Measurements from ENCODE around the gene SERPINE2. TPM values are rescaled to one million over a fixed set of nuclear protein-coding genes. Genes with fewer than 3 reads are reported as not detected.
A peak's percentile ranks its signal among the peaks of the same experiment; 100 is the strongest.

Gene SERPINE2
- total and polyA plus RNA-seq, 4 donors: 61.9 to 216 (median 135) TPM

GRCh38 chr2:223952280-223952968 is 86.7 kb downstream of the SERPINE2 start:
- Histone ChIP-seq H3K4me3 (ENCODE audit: low read depth, low read length) (no peak overlapping the region), H3K27me3 (ENCODE audit: control insufficient read depth, insufficient read depth, low read length) (no peaks in the 10 kb centered on the region), H3K27ac (ENCODE audit: low read depth, low read length) (no peak overlapping the region), H3K9me3 (ENCODE audit: control insufficient read depth, insufficient read depth, low read length) (no peaks in the 10 kb centered on the region), H3K36me3 (ENCODE audit: control insufficient read depth, insufficient read depth, low read length) (no peaks in the 10 kb centered on the region), H3K4me1 (ENCODE audit: control insufficient read depth, insufficient read depth, low read length) (no peaks in the 10 kb centered on the region)
- DNase-seq (ENCODE audit: low read depth in 4 of 6, low spot score in 6 of 6): peak in 1 of 6 donors; percentile 47
- WGBS (ENCODE audit: insufficient coverage): 30% methylated on average over 3 of the region's 6 CpGs

DNA sequence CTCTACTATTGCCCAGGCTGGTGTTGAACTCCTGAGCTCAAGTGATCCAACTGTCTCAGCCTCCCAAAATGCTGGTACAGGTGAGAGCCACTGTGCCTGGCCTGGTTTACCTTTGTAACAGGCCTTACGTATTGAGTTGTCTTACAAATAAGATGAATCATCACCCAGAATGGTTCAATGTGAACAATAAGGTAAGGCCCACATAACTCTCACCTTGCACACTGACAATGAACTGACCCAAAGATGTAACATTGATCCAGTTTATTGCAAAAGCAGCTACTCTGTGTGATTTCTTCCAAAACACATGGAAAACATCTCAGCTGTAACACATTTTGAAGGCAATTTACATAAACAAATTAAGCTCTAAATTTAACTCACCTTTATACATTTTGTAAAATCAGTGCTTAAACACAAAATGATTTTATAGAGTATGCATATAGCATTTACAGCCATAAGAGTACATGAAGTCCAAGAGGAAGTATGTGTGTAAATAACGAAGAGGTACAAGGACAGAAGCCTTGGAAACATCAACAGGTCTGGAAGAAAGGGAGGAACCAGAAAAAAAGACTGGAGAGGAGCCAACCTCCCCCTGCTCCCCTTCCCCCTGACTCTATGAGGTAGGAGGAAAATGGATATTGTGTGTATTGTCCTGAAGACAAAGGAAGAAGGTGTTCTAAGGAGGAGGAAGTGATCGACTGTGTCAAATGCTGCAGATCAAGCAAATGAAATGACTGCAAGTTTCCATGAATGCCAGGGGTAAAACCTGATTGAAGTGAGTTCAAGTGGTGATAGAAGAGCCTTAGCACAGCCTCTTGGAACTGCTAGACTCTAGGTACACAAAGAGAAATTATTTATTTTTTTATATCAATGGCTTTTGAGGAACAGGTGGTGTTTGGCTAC is 88.4 kb downstream of the SERPINE2 start:
- Histone ChIP-seq H3K4me1 (ENCODE audit: control insufficient read depth, insufficient read depth, low read length) (no peaks in the 10 kb centered on the region), H3K4me3 (ENCODE audit: low read depth, low read length) (no peak overlapping the region), H3K9me3 (ENCODE audit: control insufficient read depth, insufficient read depth, low read length) (no peaks in the 10 kb centered on the region), H3K36me3 (ENCODE audit: control insufficient read depth, insufficient read depth, low read length) (no peaks in the 10 kb centered on the region), H3K27me3 (ENCODE audit: control insufficient read depth, insufficient read depth, low read length) (no peaks in the 10 kb centered on the region), H3K27ac (ENCODE audit: low read depth, low read length) (no peak overlapping the region)
- DNase-seq (ENCODE audit: low read depth in 4 of 6, low spot score in 6 of 6): no peak
- 61% methylated on average over 2 of the region's 3 CpGs for WGBS (ENCODE audit: insufficient coverage)

DNA sequence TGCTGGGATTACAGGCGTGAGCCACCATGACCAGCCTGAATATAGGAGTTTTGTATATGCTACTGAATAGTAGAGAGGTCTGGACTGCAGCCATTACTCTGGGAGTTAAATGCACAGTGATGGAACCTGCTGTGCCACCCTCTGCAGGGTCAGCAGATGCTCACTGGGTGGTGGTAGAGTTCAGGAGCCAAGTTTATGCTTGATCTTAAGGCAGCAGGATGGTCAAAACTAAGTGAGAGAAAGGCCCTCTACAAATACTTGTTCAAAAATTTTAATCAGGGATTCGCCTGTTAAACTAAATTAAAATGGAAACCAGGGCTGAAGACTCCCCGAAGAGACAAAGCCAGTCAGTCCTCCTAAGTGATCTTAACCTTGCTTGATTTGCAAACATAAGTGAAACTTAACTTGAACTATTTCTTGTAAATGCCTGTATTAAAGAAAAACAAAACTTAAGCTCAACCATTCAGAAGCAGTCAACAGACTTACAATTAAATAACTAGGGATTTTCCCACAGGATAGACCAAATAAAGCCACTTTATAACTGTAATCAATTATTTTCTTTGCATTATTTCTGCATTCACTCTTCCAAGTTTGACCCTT is 89.7 kb downstream of the SERPINE2 start:
- no peak overlapping the region for H3K4me3 ChIP-seq (ENCODE audit: low read depth, low read length)
- peaks cover under 1% of the 10 kb centered on the region for H3K4me1 ChIP-seq (ENCODE audit: control insufficient read depth, insufficient read depth, low read length)
- H3K36me3 ChIP-seq (ENCODE audit: control insufficient read depth, insufficient read depth, low read length): no peaks in the 10 kb centered on the region
- H3K27me3 ChIP-seq (ENCODE audit: control insufficient read depth, insufficient read depth, low read length): no peaks in the 10 kb centered on the region
- no peak for DNase-seq (ENCODE audit: low read depth in 4 of 6, low spot score in 6 of 6)
- H3K27ac ChIP-seq (ENCODE audit: low read depth, low read length): no peak overlapping the region
- no peaks in the 10 kb centered on the region for H3K9me3 ChIP-seq (ENCODE audit: control insufficient read depth, insufficient read depth, low read length)
- 29% methylated on average over 1 of the region's 3 CpGs for WGBS (ENCODE audit: insufficient coverage)

DNA sequence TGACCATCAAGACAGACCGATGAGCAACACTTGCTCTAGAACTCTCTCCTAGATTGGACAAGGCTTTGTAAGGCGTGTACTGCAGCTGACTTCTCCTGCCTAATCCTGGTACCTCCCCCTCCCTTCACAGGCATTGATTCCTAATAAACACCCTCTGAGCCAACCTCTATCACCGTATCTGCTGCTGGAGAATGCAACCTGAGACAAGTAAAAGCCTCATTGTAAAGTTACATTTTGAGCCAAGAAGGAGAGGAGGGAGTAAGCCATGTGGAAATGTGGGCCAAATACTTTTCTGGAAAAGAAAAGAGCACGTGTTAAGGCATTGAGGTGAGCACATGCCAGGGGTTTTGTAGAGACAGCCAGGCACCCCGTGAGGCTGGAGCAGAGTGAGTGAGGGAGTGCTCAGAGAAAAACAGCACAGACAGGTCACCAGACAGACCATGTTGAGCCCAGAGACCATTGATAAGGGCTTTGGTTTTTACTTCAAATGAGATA is 91.3 kb downstream of the SERPINE2 start:
- no peak for DNase-seq (ENCODE audit: low read depth in 4 of 6, low spot score in 6 of 6)
- Histone ChIP-seq H3K36me3 (ENCODE audit: control insufficient read depth, insufficient read depth, low read length) (no peaks in the 10 kb centered on the region), H3K27me3 (ENCODE audit: control insufficient read depth, insufficient read depth, low read length) (no peaks in the 10 kb centered on the region), H3K9me3 (ENCODE audit: control insufficient read depth, insufficient read depth, low read length) (no peaks in the 10 kb centered on the region), H3K4me3 (ENCODE audit: low read depth, low read length) (no peak overlapping the region), H3K27ac (ENCODE audit: low read depth, low read length) (no peak overlapping the region), H3K4me1 (ENCODE audit: control insufficient read depth, insufficient read depth, low read length) (peaks cover 11% of the 10 kb centered on the region)
- 42% methylated on average over 4 of the region's 5 CpGs for WGBS (ENCODE audit: insufficient coverage)

DNA sequence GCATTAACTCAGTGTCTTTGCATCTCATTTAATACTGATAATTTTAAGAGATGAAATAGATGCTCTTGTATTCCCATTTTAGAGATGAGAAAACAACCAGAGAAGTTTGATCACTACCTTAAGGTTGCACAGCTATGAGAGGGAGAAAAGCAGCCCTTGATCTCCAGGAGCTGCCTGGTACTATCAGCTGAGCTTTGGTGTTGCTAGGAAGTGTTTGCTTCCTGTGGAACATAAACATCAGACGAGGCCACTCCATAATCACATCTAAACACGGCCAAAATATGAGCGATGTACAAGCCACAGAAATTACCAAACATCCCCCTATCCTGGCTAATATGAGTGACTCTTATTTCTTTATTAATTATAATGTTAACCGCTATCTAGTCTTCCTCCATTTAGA is 93.3 kb downstream of the SERPINE2 start:
- peaks cover 11% of the 10 kb centered on the region for H3K4me1 ChIP-seq (ENCODE audit: control insufficient read depth, insufficient read depth, low read length)
- no peaks in the 10 kb centered on the region for H3K27me3 ChIP-seq (ENCODE audit: control insufficient read depth, insufficient read depth, low read length)
- WGBS (ENCODE audit: insufficient coverage): no CpG with 5 or more reads among the region's 4 CpGs
- DNase-seq (ENCODE audit: low read depth in 4 of 6, low spot score in 6 of 6): no peak
- peak overlapping the region; percentile 89 for H3K4me3 ChIP-seq (ENCODE audit: low read depth, low read length)
- no peaks in the 10 kb centered on the region for H3K9me3 ChIP-seq (ENCODE audit: control insufficient read depth, insufficient read depth, low read length)
- H3K36me3 ChIP-seq (ENCODE audit: control insufficient read depth, insufficient read depth, low read length): no peaks in the 10 kb centered on the region
- no peak overlapping the region for H3K27ac ChIP-seq (ENCODE audit: low read depth, low read length)

GRCh38 chr2:223944703-223945531 is 94.2 kb downstream of the SERPINE2 start, which contains the start of gene WDFY1:
TSS of gene WDFY1 (minus strand) at chr2:223945335. CDS start at chr2:223945284, 51 bp downstream.
- Histone ChIP-seq H3K36me3 (ENCODE audit: control insufficient read depth, insufficient read depth, low read length) (no peaks in the 10 kb centered on the region), H3K4me3 (ENCODE audit: low read depth, low read length) (peak within 1 kb of the TSS; percentile 89), H3K27ac (ENCODE audit: low read depth, low read length) (peak within 1 kb of the TSS; percentile 81), H3K9me3 (ENCODE audit: control insufficient read depth, insufficient read depth, low read length) (no peaks in the 10 kb centered on the region), H3K4me1 (ENCODE audit: control insufficient read depth, insufficient read depth, low read length) (peaks cover 11% of the 10 kb centered on the region), H3K27me3 (ENCODE audit: control insufficient read depth, insufficient read depth, low read length) (no peaks in the 10 kb centered on the region)
- WGBS (ENCODE audit: insufficient coverage): under 1% methylated on average over 86 of the region's 87 CpGs
- peak in 5 of 6 donors; percentile 74 to 96 (median 84) for DNase-seq (ENCODE audit: low read depth in 4 of 6, low spot score in 6 of 6)

DNA sequence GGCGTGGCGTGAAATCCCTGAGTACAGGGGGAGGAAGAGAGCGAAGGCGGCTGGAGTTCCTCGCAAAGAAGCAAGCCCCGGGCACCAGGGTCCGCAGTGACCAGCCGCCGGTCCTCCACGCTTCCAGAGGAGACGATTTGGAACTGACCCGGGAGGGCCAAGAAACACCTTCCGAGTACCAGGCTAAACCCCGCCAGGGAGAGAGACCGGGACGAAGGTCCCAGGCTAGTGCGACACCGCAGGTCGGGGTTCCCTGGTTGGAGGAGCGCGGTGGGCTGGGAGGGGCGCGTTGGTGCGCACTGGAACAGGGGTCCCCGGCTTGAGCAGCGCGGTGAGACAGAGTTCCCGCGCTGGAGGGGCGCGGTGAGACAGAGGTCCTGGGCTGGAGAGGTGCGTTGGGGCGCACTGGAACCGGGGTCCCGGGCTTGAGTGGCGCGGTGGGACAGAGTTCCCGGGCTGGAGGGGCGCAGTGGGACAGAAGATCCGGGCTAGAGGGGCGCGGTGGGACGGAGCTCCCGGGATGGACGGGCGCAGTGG is 94.9 kb downstream of the SERPINE2 start:
- WGBS (ENCODE audit: insufficient coverage): under 1% methylated on average over 46 of the region's 46 CpGs
- Histone ChIP-seq H3K36me3 (ENCODE audit: control insufficient read depth, insufficient read depth, low read length) (no peaks in the 10 kb centered on the region), H3K4me1 (ENCODE audit: control insufficient read depth, insufficient read depth, low read length) (peaks cover 11% of the 10 kb centered on the region), H3K27me3 (ENCODE audit: control insufficient read depth, insufficient read depth, low read length) (no peaks in the 10 kb centered on the region), H3K4me3 (ENCODE audit: low read depth, low read length) (peak overlapping the region; percentile 89), H3K27ac (ENCODE audit: low read depth, low read length) (peak overlapping the region; percentile 81), H3K9me3 (ENCODE audit: control insufficient read depth, insufficient read depth, low read length) (no peaks in the 10 kb centered on the region)
- DNase-seq (ENCODE audit: low read depth in 4 of 6, low spot score in 6 of 6): peak in 2 of 6 donors; percentile 58 to 61

DNA sequence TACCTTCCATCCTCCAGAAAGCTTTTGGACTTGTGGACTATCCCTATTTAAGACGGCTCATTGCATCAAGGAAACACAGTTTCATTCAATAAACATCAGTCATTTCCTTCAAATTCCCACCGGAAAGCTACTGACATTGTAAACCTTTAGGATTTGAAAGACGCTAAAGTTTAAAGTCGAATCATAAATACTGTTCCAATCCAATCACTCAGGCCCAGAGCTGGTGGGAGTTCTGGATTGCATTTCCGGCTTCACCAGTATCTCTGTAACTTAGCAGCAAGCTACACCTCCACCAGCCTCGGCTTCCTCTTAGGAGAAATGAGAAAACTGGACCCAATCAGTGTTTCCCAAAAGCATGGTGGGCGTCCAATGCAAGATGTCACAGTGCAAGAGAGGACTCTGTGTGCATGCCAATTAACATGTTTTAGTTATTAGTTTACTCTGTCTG is 95.5 kb downstream of the SERPINE2 start:
- DNase-seq (ENCODE audit: low read depth in 4 of 6, low spot score in 6 of 6): peak in 1 of 6 donors; percentile 39
- Histone ChIP-seq H3K36me3 (ENCODE audit: control insufficient read depth, insufficient read depth, low read length) (no peaks in the 10 kb centered on the region), H3K4me1 (ENCODE audit: control insufficient read depth, insufficient read depth, low read length) (peaks cover 11% of the 10 kb centered on the region), H3K9me3 (ENCODE audit: control insufficient read depth, insufficient read depth, low read length) (no peaks in the 10 kb centered on the region), H3K4me3 (ENCODE audit: low read depth, low read length) (peak overlapping the region; percentile 89), H3K27me3 (ENCODE audit: control insufficient read depth, insufficient read depth, low read length) (no peaks in the 10 kb centered on the region), H3K27ac (ENCODE audit: low read depth, low read length) (peak overlapping the region; percentile 22)
- WGBS (ENCODE audit: insufficient coverage): 51% methylated on average over 3 of the region's 7 CpGs
